HG03066 (cell line): ENCODE data around the gene TRAF3.
"Not testable (repeated sequence)": the region's sequence is repeated elsewhere in the genome, so short reads cannot be mapped to it uniquely, and the experiment has no call there.

Experiments
- ATAC-seq: cut with Tn5 transposase; IDR thresholded peaks from one replicate; pipeline ENCODE4 v1.9.1; 2021; ENCODE audit warnings: low read depth; ENCODE audit not compliant: unreplicated experiment

The TRAF3 gene

DNA sequence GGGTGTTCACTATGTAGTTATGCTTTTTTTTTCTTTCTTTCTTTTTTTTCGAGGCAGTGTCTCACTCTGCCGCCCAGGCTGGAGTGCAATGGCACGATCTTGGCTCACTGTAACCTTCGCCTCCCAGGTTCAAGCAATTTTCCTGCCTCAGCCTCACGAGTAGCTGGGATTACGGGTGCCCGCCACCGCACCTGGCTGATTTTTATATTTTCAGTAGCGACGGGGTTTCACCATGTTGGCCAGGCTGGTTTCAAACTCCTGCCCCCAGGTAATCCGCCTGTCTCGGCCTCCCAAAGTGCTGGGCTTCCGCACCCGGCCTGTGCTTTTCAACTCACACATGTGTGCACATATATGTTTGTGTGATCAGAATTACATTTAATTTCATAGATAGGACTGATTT lies 106.3 kb downstream of the TRAF3 start:
- no peak for ATAC-seq

DNA sequence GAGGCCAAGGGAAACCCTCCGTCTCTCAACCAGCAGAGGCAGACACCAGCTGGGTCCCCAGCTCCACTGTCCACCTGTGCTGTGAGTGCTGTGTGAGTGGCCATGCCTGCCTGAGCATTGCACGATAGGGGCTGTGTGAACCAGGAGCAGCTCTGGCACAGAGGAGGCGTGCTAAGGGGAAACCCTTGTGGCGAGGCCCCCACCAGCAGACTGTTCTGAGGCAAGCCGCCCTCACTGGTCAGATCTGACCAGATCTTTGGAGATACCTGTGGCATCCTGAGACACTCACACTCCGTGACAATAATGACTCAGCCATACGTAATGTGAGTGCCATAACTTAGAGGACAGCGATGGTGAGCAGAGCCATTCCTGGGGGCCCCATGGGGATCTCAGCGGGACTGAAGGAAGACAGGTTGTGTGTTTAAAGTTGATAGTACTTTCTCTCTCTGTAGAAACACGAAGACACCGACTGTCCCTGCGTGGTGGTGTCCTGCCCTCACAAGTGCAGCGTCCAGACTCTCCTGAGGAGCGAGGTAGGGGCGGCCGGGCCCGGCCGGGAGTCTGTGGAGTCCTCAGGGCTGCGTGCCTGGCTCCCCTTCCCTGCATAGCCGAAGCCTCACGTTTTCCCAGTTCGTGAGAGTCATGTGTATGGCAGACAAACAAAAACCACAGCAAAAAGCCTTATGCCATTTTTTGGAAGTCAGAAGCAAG lies 108.6 kb downstream of the TRAF3 start:
- ATAC-seq = no peak

DNA sequence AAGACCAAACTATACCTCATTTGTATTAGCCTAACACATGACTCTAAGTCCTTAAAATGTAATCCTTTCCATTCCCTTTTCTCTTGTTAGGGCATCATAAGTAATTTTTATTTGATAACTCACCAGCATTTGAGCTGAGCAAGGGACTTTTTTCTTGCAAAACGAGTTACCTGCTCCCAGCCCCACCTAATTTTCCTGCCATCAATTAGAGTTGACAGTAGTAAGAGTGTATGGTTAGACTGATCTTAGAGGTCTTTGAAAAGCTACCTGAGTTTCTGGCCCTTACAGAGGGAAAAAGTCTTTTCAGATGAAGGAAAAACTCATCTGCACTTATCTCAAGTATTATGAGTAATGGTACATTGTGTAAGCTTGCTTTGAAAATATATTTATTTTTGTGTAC lies 111.5 kb downstream of the TRAF3 start:
- ATAC-seq = no peak

DNA sequence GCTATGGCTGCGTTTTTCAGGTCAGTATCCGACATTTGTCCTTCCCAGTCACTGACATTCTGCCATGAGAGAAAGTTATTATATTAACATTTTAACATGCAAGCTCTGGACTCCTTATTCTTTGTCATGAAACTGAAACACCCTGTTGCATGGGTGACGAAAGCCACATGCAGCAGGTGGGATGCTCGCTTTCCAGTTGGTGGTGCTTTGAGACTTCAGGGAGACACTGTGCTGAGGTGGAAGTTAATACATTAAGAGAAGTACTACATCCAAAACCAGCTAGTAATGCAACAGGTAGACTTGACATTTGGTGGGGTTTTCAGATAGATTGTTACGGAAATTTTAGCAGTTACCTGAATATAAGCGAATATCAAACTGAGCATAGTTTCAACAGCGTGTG lies 112.4 kb downstream of the TRAF3 start:
- no peak for ATAC-seq

DNA sequence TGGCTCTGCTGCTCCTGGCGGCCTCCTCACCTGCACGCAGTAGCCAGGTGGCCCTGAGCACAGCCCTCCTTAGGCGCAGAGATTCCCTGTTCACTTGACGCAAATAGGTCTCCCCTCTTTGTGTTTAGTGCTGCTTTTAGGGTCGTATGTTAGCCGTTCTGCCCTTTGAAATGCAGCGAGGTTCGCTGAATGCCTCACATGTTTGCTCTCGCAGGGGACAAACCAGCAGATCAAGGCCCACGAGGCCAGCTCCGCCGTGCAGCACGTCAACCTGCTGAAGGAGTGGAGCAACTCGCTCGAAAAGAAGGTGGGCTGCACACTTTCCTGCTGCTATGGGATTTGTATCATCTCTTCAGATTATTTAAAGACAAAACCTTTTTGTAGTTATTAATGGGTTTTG lies 113.9 kb downstream of the TRAF3 start:
- no peak for ATAC-seq

DNA sequence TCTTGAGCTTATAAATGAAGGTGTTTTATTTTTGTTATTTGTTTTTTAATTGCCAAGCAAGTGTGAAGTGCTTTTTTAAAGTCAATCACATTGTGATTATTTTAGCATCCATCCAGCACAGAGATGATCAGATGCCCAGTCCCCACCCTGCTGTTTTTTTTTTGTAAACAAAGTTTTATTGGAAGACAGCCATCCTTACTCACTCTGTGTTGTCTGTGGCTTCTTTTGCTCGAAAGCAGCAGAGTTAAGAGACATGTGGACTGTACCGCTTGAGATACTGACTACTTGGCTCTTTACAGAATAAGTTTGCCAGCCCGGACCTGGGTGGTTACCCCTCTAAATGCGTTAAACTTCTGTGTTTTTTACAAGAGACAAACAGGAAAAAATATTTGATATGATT lies 114.3 kb downstream of the TRAF3 start:
- no peak for ATAC-seq

DNA sequence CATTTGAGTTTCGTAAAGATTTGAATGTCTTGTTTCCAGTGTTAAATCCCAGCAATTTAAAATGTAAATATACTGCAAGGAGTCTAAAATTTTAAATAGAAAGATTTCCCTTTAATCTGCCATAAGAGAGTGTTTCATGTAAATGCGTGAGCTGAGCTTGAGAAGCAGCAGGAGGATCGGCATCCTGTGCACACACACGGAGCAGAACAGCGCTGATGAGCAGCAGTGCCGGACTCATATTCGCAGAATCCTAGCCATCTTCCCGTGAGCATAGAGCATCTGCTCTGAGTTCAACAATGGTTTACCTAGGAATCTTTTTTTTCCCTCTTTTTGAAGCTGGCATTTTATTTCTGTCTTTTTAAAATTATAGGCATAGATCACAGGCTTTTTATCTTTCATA lies 115.4 kb downstream of the TRAF3 start:
- no peak for ATAC-seq

DNA sequence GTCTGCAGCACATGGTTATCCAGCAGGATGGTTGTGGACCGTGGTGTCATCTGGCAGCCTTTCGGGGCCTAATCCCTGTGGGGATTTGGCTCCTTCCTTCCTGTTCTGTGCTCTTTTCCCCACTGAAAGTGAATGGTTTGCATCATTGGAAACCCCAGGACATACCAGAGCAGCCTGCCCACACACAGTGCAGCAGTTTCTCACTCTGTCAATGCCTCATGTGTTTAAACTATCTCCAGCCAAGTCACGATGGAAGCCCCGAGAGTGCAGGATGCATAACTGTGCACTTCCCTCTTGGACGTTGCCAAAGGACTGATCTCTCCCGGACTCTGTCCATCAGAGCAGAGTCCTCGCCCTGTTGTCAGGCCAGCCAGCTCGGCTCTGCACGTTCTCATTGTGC lies 116.2 kb downstream of the TRAF3 start:
- no peak for ATAC-seq

DNA sequence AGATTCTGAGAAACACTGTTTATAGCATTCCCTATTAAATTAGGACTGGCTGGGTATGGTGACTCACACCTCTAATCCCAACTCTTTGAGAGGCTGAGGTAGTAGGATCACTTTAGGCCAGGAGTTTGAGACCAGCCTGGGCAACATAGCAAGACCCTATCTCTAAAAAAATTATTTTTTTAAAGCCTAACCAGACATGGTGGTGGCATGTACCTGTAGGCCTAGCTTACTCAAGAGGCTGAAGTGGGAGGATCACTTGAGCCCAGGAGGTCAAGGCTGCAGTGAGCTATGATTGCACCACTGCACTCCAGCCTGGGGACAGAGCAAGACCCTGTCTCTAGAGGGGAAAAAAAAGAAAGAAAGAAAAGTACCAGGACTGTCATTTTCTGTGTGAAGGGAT lies 119.5 kb downstream of the TRAF3 start:
- not testable (repeated sequence) for ATAC-seq

DNA sequence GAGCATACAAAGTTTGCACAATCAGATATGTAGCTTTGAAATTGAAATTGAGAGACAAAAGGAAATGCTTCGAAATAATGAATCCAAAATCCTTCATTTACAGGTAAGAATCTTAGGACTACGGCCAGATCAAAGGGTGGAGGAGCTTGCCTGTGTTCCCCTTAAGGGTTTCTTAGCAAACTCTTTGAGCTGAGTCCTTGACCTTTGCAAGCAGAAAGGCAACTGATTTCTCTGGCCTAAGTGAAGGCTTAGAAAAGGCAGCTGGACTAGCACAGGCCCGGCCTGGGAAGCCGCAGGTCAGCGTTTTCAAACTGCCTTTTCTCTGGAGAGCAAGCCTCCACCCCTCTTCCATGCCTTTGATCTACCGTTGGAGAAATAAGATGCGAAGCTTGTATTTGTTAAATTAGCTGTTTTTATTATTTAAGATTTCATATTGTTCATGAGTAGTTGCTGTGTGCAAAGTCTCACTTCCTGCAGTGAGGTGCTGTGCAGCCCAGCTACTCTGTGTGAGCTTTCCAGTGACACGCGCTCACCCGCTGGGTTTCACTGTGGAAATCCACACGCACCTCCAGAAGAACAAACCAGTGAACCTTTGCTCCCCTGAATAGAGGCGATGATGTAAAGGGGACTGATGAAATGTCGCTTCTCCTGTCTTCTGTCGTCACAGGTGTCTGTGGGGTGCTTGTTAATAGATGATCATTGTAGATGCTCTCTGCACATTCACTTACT lies 120.2 kb downstream of the TRAF3 start:
- no peak for ATAC-seq

DNA sequence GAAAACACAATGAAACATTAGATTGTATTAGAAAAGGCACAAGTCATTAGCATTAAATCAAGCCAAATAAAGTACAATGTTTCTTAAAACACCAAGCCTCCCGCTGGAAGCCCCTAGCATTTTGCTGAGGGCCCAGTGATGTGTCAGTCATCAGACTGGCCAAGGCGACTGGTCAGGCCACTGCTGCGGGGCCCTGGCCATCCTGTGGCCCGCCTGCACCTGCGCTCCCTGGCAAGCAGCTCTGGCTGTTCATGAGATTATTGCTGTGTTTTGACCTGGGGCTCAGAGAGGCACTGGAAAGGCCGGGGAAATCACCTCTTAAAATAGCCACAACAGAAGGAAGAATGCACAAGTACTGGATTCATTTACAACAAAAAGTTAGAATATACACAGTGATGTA lies 121.0 kb downstream of the TRAF3 start:
- ATAC-seq = no peak

DNA sequence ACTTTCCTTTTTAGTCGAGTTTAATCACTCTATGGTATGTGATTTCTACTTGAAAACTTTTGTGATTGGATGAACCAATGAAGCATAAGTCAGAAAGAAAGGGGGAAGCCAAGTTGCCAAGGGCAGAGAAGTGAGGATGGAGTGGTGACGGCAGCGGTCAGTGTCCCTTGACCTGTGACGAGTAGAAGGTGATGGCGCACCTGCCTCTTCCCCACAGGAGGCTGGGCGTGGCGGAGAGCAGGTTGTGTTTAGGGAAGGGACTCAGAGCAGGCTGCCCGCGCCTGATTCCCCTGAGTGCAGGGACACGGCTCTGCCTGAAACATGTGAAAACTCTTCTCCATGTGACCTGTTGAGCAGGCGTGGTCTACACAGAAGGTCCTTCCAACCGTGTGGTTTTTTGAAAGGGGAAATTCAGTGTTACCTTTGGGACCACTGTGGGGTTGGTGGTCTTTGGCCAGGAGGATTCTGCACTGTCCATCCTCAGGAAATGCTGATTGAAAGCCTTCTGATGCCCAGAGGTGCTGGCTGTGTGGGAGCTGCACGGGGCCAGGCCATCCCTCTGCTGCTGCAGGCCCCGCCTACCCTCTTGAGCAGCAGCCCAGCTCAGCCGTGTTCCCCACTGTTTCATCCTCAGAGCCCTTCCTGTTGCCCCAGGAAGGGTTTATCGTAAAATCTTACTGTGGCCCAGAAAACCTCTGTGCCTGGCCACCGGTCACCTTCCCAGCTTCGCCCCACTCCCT lies 121.7 kb downstream of the TRAF3 start:
- no peak for ATAC-seq

DNA sequence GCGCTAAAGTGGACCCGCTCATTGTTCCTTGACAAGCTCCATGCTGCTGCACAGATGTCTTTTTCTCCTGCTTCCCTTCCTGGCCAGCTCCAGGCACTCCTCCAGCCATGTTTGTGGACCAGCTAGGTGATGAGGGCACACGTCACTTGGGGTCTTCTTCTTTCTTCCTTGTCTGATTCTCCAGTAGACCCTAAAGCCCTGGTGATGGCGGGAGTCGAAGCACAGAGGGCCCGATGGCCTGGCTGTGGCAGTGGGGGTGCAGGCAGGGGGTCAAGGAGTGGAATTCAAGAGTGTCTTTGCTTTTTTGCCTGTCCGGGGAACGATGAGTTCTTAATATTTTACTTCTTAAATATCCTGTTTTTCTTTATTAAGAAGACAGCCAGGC lies 122.3 kb downstream of the TRAF3 start:
- no peak for ATAC-seq

DNA sequence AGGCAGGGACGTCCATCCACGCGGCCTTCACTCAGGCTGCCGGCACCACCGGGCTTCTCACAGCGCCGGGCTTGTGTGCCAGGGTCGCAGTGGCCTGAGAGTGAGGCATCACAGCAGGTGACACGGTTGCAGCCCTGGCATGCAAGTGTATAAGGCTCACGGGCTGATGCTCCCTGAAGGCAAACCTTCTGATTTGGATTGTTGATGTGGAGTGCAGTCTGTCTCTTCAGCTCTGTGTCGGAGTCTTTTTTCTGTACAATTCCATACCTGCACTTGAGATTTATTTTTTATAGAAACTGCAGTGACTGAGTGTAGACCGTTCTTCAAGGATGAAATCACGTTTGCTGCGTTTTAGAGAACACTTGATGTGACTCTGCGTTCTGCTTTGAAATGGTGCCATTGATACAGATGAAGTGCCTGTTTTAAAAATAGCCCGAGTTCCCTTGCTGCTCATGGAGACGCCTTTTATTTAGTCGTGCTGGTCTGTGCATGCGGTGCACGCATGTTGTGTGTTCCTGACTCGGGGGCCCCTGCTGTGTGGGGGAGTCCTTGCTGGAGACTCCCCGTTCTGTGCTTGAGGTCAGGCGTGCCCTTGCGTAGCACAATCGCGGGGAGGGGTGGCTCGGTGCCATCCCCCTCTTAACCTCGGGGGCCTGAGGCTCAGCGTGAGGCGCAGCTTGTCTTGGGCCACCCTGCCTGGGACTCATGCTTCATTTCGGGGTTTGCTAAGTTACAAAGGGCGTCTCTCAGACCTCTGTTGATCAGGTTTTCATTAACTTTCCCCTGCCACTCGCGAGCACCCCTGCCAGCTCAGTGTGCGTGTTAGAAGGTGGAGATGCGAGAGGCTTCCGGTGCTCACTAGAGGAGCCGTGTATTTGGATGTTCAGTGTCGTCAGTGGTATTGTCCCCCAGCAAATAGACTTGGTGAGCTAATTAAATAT lies 123.7 kb downstream of the TRAF3 start:
- peak; percentile 49 for ATAC-seq

DNA sequence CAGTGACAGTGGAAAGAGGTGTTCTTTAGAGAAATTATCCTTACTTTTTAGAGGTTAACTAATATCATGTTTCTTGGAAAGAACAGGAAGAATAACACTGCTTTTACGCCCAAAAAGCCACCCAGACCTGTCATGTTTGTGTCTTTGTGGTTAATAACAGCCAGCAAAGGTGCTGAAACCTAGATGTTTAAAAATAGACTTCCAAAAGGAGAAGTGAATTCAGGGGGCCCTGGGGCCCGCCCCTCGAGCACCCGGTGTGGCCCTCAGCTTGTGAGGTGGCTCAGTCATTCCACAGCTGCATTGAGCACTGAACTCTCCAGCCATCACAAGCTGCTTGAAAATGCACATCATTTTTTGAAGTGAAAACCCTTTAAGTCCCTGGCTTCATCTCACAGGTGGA lies 124.4 kb downstream of the TRAF3 start:
- peak; percentile 74 for ATAC-seq

DNA sequence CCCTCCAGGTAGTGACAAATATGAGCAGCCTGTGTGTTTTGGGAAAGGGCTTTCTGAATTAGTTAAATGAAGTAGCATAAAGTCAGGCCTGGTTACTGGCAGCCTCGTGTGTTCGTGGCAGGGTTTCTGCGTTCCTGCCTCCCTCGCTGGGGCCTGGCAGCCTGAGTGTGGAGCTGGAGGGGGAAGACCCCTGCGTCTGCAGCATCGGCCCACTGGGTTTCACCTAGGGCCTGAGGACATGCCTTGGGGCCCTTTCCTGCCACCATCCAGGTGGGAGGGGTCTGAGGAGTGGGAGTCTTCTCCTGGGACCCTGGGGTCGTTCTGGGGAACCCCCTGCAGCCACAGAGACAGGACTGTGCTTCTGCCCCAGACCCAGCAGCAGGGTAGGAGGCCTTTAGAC lies 124.8 kb downstream of the TRAF3 start:
- ATAC-seq = no peak

DNA sequence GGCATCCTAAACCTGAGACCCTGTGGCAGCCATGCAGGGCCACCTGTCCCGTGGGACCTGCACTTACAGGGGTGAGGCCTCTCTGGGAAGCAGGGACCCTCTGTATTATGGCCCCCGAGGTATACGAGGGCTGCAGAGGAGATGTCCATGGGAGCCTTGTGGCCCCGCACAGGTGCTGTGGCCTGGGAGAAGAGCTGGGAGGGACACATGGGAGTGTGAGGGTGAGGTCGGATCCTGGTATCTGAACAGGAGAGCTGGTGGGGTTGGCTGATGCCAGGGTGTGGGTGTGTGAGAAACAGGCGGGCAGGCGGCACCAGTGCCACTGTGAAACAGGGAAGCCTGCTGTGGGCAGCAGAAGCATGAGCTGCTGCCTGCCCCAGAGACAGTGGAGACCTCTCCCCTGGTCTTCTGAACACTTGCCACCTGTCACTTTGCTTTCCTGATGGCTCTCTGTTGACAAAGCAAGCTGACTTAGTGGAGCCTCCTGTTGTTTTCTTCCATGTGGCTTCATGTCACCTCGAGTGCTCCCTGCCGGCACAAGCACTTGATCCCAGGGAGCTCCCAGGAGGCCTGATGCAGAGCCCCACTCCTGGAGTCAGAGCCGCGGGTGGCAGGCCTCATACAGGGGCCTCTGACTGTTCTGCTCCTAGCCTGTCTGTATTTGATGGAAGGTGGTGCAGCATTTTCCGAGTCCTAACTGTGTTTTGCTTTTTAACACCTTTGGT lies 125.4 kb downstream of the TRAF3 start:
- no peak for ATAC-seq

DNA sequence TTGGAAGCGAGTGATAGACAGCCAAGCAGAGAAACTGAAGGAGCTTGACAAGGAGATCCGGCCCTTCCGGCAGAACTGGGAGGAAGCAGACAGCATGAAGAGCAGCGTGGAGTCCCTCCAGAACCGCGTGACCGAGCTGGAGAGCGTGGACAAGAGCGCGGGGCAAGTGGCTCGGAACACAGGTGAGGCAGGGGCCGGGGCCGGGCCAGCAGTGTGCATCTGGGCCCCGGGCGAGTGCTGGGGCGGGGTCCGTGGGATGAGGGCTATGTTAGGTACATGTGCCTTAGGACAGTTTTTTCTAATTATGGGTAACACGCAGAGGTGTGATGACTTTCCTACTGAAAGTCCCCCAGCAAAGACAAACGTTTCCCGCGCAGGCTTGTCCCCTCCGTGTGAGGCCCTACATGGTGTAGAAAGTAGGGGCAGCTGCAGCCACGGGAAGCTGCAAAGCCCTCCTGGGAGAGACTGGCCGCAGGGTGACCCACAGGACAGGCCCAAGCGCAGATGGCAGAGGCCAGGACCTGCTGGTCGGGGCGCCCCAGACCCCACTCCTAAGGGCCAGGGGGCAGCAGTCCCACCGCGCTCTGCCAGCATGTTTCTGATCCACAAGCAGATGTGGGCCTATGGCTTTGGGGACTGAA lies 126.1 kb downstream of the TRAF3 start:
- no peak for ATAC-seq

DNA sequence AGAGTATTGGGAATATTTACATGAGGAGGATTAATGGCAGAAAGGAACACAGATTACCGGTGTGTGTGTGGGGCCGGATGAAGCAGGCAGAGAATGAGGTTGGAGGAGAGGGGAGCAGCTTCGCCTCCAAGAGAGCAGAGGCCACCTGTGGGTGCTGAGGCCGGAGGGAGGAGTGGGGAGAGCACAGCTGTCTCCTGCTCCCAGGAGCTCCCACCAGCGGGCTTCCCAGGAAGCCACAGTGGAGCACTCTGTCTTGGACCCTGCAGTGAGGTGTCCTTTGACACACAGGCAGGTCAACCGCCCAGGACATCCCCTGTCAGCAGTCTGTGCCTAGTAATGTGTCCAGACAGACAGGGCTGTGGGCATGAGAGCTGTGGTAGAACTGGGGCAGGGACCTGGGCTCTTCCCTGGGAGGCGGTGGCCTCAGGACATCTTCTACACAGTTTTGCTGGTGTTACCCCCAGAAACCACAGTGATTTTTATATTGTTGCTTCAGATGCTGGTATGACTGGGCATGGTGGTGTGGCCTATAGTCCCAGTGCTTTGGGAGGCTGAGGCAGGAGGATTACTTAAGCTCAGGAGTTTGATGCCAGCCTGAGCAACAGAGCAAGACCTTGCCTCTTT lies 126.8 kb downstream of the TRAF3 start:
- ATAC-seq = no peak
